HG02973 (cell line): Measurements from ENCODE around the gene CD8B.

Experiments used
- ATAC-seq: cut with Tn5 transposase; IDR thresholded peaks from one replicate; pipeline ENCODE4 v1.9.1; 2021; ENCODE audit warnings: moderate library complexity; ENCODE audit not compliant: unreplicated experiment

The CD8B gene

DNA sequence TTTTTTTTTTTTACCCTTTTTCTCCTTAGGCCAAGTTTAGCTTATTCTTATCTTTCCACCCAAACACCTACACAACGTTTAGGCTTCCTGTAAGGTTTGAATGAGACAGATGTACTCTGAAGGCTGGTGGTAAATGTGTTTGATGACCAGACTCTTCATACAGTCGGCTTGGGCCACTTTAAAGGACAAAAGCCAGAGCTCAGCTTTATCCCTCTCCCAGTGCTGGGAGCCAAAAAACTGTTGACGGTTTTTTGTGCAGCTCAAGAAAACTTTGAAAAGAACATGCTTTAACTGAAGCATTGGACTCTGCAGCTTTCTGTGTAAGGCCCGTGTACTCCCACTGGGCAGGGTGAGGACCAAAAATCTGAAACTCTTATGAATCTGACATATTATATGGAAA is 86.3 kb downstream of the CD8B start:
- no peak for ATAC-seq

DNA sequence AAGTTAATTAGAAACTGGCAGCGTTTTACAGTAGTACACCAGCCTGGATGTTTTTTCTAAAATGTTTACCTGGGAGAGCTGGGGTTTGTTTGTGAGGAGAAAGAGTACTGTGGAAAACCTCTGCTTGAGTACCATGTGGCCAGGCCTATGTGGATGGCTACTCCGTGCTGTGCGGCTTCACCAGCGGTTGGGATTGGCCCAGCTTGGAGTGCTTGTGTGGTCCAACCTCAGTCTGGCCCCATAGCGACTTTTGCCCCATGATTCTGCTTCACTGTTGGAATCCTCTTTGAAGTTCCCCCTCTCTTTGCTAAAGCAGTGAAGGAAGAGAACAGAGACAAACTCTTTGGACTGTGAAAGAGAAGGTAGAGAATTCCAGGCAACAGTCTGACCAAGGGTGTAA is 86.8 kb downstream of the CD8B start:
- no peak for ATAC-seq

GRCh38 chr2:86772611-86773010 is 89.1 kb downstream of the CD8B start:
- no peak for ATAC-seq

- no peak for ATAC-seq
These were observed 90.8 kb downstream of the CD8B start for GRCh38 chr2:86770816-86771301.

DNA sequence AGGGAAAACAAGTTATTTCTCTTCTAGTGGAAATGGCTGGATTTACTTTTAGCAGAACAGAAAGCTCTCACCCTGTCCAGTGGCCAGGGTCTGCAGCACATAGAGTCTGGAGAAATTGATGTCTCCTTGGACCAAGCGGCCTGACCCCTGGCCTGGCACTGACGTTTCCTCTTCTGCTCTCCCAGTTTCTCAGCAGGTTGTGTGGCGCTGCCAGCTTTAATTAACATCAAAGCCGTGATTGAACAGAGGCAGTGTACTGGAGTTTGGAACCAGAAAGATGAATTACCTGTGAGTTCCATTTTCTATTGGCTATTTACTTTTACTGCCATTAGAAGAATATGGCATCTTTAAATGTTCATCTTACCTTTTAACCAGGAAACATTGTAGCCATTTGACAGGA is 91.8 kb downstream of the CD8B start:
- ATAC-seq = no peak

GRCh38 chr2:86768189-86768949 is 93.3 kb downstream of the CD8B start:
- no peak for ATAC-seq
